T-helper 9 cell (primary cell): ENCODE data around the gene ABHD17C.

Experiments
- DNase-seq: peaks from one replicate; pipeline ENCODE4 v3.0.0-alpha.2; 2020

ABHD17C gene

DNA sequence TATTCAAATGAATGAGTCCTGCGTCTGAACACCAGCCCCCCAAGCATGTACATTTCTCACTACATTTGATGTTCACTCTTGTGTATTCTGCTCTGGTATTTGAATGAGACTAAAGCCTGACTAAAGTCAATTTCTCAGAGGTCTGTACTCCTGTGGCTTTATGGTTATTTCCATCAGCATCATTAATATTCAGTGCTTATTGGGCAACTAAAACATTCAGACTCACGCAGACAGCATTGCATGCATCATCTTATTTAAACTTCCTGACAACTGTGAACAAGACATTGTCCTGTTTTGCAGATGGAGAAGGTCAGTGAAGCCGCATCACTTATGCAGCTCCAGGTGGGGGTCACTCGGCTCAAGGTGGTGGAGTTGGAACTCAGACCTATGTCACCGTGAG is 95.1 kb downstream of the ABHD17C start:
- no peak for DNase-seq

DNA sequence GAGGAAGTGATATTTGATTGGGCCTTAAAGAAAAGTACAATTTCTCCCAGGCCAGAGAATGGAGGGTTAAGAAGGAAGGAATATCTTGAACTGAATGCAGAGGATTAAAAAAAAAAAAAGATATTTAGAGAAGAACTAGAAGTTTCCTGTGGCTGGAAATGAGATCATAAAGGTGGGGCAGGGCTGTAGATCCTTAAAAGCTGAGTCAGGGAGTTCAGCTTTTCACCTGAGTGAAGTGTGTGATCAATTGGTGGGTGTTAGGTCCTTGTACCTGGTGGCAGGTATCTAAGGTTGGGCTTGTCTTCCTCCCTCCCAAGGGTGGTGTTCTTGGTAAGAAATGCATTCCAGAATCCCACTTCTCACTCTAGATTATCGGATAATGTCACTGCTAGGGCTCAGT is 95.9 kb downstream of the ABHD17C start:
- DNase-seq: no peak

DNA sequence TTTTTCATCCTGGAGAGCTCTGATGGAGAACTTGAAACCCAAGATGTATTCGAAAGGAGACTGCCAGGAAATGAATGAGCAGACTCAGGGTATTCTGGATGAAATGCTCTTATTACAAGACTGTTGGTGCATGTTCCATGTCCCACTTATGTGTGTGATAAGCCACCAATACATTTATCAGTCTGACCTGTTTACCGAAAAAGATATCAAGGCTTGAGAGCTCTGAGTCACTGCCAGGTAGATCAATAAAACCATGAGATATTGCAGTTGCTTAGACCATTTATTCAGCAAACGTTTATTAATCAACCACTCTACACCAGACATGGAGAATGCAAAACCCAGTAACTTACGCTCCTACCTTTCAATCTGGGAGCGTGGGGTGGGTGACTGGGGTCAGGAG is 101.3 kb downstream of the ABHD17C start:
- DNase-seq: no peak

DNA sequence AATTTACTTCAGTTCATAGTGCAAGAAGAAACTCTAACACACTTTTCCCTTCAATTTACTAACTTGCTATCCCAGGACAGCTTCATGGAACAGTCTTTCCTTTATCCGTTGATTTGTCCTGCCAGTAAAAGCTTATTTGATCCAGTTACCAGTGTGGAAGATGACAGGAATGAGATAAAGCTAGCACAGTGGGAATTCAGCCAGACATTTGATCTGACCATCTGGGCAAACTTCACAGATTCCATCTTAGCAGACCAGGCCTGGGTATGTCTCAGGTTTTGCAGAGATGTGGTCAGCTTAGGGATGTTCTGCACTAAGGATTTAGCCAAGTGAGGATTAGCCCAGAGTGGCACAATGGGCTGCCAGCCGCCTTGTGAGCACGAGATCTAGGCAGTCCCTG is 103.8 kb downstream of the ABHD17C start:
- DNase-seq: no peak

DNA sequence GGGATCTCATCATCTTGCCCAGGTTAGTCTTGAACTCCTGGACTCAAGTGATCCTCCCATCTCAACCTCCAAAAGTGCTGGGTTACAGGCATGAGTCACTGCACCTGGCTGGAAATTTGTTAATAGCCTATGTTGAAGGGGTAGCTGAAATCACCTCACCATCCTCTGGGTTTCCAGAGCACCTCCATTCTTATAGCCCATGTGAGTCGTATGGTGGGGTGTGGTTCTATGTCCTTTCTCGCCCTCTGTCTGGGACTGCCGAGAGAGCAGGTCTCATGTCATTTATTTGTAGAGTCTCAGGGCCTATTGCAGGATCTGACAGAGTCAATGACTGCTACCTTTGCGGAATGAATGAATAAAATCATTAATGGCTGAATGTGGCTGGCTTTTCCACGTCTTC is 105.0 kb downstream of the ABHD17C start:
- no peak for DNase-seq

DNA sequence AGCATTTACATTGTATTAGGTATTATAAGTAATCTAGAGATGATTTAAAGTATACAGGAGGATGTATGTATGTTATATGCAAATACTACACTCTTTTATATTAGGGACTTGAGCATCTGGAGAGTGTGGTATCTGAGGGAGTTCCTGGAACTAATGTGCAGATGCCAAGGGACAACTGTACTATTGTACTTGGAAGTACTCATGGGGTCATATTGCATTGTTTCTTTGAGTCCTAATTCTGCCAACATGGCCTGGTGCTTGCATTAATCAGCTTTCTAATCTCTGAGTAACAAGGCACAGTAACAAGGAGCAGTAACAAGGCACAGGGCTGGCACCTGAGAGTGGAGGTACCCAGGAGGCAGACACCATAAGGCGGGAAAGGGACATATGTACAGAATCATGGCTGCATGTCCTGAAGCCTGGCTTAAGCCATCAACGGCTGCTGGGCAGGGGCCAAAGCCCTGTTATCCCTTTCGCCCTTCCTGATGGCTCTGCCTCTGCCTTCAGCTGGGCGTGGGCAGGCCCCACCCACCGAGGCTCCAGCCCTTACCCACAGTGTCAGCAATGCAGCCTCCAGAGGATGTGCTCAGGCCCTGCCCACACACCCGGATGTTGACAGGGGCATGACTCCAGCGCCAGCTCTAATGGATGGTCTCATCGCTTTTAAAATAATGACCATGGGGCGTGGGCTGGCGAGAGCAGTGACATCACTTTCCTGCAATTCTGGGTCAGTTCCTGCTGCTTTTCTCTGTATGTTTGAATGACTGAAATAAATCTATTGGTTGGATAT is 107.0 kb downstream of the ABHD17C start:
- no peak for DNase-seq

DNA sequence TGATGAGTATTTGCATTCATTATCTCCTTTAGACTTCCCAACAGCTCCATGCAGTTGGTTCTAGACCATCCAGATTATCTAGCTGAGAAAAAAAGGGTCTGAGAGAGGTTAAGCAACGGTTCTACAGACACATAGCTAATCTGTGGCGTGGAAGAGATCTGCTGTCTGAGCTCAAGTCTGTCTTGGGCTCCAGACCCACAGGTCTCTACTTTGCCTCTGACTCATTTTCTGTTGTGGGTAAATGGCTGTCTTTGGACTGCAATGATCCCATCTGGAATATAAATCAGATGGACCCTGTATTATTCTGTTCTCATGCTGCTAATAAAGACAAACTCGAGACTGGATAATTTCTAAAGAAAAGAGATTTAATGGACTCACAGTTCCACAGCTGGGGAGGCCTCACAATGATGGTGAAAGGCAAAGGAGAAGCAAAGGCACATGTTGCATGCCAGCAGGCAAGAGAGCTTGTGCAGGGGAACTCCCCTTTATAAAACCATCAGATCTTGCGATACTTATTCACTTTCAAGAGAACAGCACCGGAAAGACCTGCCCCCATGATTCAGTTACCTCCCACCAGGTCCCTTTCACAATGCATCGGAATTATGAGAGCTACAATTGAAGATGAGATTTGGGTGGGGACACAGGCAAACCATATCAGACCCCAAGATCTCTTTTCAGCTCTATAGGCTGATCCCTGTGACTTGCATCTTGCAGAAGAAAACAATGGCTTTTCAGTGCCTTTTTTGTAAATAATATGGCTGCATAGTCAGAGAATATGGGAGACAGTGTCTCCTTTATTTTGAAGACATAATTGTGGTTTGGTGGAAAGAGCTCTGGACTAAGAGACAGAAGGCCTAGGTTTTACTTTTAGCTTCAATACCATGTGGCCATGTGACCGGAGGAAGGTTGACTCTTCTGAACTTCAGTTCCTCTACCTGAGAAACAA is 108.7 kb downstream of the ABHD17C start:
- DNase-seq: no peak

DNA sequence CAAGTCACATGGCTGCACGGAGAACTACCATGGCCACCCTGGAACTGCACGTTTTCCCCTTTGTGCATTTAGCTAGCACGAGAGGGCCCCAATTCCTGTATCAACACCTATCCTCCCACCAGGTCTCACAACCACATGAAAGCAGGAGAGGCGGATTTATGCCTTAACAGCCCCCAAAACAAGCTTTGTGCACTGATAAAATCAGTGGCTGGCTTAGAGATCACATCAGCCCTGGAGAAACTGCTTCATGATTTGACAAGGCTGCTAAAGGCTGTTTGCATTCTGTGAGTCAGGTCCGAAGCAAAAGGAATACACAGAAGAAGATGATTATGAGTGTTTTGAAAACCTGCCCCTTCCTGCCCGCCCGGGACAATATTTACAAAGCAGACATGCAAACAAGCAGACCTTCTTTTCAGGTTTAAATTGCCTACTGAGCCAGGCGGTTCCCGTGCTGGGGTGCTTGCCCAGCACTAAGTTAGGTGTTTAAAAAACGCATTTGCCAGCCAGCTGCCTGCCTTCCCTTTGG is 109.9 kb downstream of the ABHD17C start:
- DNase-seq: no peak
